Measurements from ENCODE around the gene DKC1. TPM values are rescaled to one million over a fixed set of nuclear protein-coding genes. Genes with fewer than 3 reads are reported as not detected.

The DKC1 gene
- total and polyA plus RNA-seq, 2 of the 13 experiments (the other 11 are each of a cell fraction or from before 2014, with no cell fraction given), result 61.6 to 102 TPM

- TF ChIP-seq ZGPAT (CRISPR knock-in tag; IDR thresholded peaks at IDR 0.05), result no peak
- no peak for TF ChIP-seq AFF4 (CRISPR knock-in tag; IDR thresholded peaks at IDR 0.05)
These were observed 13.0 kb downstream of the DKC1 start (continued) for GRCh38 chrX:154775419-154776349.

- Histone ChIP-seq H3K4me1 (ENCODE audit: insufficient read depth, low read length) (no peaks in the 10 kb centered on the region), H3K9me3 (ENCODE audit: low read length) (no peaks in the 10 kb centered on the region), H3K9ac (ENCODE audit: insufficient read depth, low read depth, low read length) (no peak overlapping the region), H3K27me3 (ENCODE audit: control insufficient read depth in 1 of 2, insufficient read depth in 2 of 2, low read length in 2 of 2) (no peaks in the 10 kb centered on the region), H3K27ac (ENCODE audit: extremely low read length, insufficient read depth, low read length) (no peak overlapping the region), H2AFZ (ENCODE audit: low read length) (no peak overlapping the region), H3K4me2 (ENCODE audit: low read depth, low read length) (no peak overlapping the region), H3K79me2 (ENCODE audit: insufficient read depth, low read length) (no peaks in the 10 kb centered on the region), H3K36me3 (replicated peaks in 1 of 2; ENCODE audit: control insufficient read depth in 1 of 2, insufficient read depth in 2 of 2, low read length in 2 of 2) (peaks cover 10 to 32% of the 10 kb centered on the region in 2 experiments; a peak in 4 of 5 replicates), H3K4me3 (replicated peaks in 1 of 3; ENCODE audit: insufficient read depth in 1 of 3, low read depth in 2 of 3, low read length in 3 of 3) (no peak overlapping the region), H4K20me1 (ENCODE audit: insufficient read depth, low read length) (0 out of 2 replicates have a peak, but pooled peaks cover 2% of the 10 kb centered on the region)
- ATAC-seq (no peak), DNase-seq (ENCODE audit: low spot score) (no peak), FAIRE-seq (no peak)
- intact Hi-C loops (cut with micrococcal nuclease; ENCODE audit: unreplicated experiment), result no loop called here
- 100% methylated on average over 2 of the region's 2 CpGs for WGBS (ENCODE audit: low lambda C conversion rate)
- TSS peak; percentile 53 for BruUV-seq (replicated peaks)
- POLR2A ChIA-PET, result interaction anchor here (1.0 kb wide), 1 partner anchor 13 kb away, joined by 4 read pairs; the partner anchor contains the start of gene DKC1
- CTCF ChIA-PET (ENCODE audit: low intra/inter-chr PET ratio, low total read pairs), result no interaction called here
- in situ Hi-C loops (cut with HindIII; ENCODE audit: extremely low pct_ligation_motif_present, low pct_unique_long_range_greater_than_20kb), result no loop called here
- TF ChIP-seq DZIP1 (CRISPR knock-in tag; IDR thresholded peaks at IDR 0.05) (no peak), MLLT10 (CRISPR knock-in tag; IDR thresholded peaks at IDR 0.05) (no peak), MED8 (CRISPR knock-in tag; IDR thresholded peaks at IDR 0.05; ENCODE audit: insufficient replicate concordance) (no peak), ZNF766 (CRISPR knock-in tag; IDR thresholded peaks at IDR 0.05; ENCODE audit: borderline replicate concordance) (no peak), GZF1 (CRISPR knock-in tag; IDR thresholded peaks at IDR 0.05) (no peak), ZNF597 (CRISPR knock-in tag; IDR thresholded peaks at IDR 0.05) (no peak), ZNF331 (CRISPR knock-in tag; IDR thresholded peaks at IDR 0.05) (no peak), IRF1 (CRISPR knock-in tag; IDR thresholded peaks at IDR 0.05; ENCODE audit: low read depth) (no peak), ZNF557 (CRISPR knock-in tag; IDR thresholded peaks at IDR 0.05) (no peak)
These were observed 14.1 kb downstream of the DKC1 start for GRCh38 chrX:154776753-154777152.

All from HepG2 (cell line).